Measurements from ENCODE around the gene FOCAD.

Gene FOCAD

GRCh38 chr9:20870115-20870514 is 186.1 kb downstream of the FOCAD start:
- H3K9me2 ChIP-seq (ENCODE audit: low read depth, low read length) = no peaks in the 10 kb centered on the region
- no peak overlapping the region for H2AFZ ChIP-seq (ENCODE audit: low read length)
- H3K27me3 ChIP-seq (ENCODE audit: insufficient read depth, low read length) = no peaks in the 10 kb centered on the region
- H3K9me3 ChIP-seq (ENCODE audit: low read length) = no peaks in the 10 kb centered on the region
- H3K9ac ChIP-seq (ENCODE audit: low read length) = no peak overlapping the region
- no peak overlapping the region for H3K27ac ChIP-seq (ENCODE audit: low read depth, low read length, poor library complexity, severe bottlenecking)
- H4K20me1 ChIP-seq (ENCODE audit: insufficient read depth, low read length) = no peaks in the 10 kb centered on the region
- H3K4me3 ChIP-seq (ENCODE audit: low read depth, low read length, poor library complexity, severe bottlenecking) = no peak overlapping the region
- H3F3A ChIP-seq (ENCODE audit: insufficient read depth, low read length) = no peaks in the 10 kb centered on the region
- TF ChIP-seq, protein P1, sequence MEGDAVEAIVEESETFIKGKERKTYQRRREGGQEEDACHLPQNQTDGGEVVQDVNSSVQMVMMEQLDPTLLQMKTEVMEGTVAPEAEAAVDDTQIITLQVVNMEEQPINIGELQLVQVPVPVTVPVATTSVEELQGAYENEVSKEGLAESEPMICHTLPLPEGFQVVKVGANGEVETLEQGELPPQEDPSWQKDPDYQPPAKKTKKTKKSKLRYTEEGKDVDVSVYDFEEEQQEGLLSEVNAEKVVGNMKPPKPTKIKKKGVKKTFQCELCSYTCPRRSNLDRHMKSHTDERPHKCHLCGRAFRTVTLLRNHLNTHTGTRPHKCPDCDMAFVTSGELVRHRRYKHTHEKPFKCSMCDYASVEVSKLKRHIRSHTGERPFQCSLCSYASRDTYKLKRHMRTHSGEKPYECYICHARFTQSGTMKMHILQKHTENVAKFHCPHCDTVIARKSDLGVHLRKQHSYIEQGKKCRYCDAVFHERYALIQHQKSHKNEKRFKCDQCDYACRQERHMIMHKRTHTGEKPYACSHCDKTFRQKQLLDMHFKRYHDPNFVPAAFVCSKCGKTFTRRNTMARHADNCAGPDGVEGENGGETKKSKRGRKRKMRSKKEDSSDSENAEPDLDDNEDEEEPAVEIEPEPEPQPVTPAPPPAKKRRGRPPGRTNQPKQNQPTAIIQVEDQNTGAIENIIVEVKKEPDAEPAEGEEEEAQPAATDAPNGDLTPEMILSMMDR (IDR thresholded peaks at IDR 0.05; ENCODE audit: low read length) = no peak
- TF ChIP-seq EZH2 (IDR thresholded peaks at IDR 0.05; ENCODE audit: borderline replicate concordance, low read length) = no peak
- no peak overlapping the region for H3K4me2 ChIP-seq (ENCODE audit: low read length)
- H3K36me3 ChIP-seq (ENCODE audit: insufficient read depth, low read length) = no peaks in the 10 kb centered on the region
- no peaks in the 10 kb centered on the region for H3K79me2 ChIP-seq (ENCODE audit: insufficient read depth, low read length)
- no peaks in the 10 kb centered on the region for H3K4me1 ChIP-seq (ENCODE audit: insufficient read depth, low read length, severe bottlenecking)

GRCh38 chr9:20872340-20872977 is 188.4 kb downstream of the FOCAD start:
- no peaks in the 10 kb centered on the region for H3K4me1 ChIP-seq (ENCODE audit: insufficient read depth, low read length, severe bottlenecking)
- no peak for TF ChIP-seq EZH2 (IDR thresholded peaks at IDR 0.05; ENCODE audit: borderline replicate concordance, low read length)
- TF ChIP-seq, protein P1 (IDR thresholded peaks at IDR 0.05; ENCODE audit: low read length) = no peak
- H3K36me3 ChIP-seq (ENCODE audit: insufficient read depth, low read length) = no peaks in the 10 kb centered on the region
- no peak overlapping the region for H2AFZ ChIP-seq (ENCODE audit: low read length)
- H3K27ac ChIP-seq (ENCODE audit: low read depth, low read length, poor library complexity, severe bottlenecking) = no peak overlapping the region
- no peak overlapping the region for H3K4me2 ChIP-seq (ENCODE audit: low read length)
- no peaks in the 10 kb centered on the region for H3F3A ChIP-seq (ENCODE audit: insufficient read depth, low read length)
- H3K9ac ChIP-seq (ENCODE audit: low read length) = no peak overlapping the region
- H3K9me2 ChIP-seq (ENCODE audit: low read depth, low read length) = no peaks in the 10 kb centered on the region
- no peaks in the 10 kb centered on the region for H4K20me1 ChIP-seq (ENCODE audit: insufficient read depth, low read length)
- no peaks in the 10 kb centered on the region for H3K79me2 ChIP-seq (ENCODE audit: insufficient read depth, low read length)
- H3K9me3 ChIP-seq (ENCODE audit: low read length) = no peaks in the 10 kb centered on the region
- no peaks in the 10 kb centered on the region for H3K27me3 ChIP-seq (ENCODE audit: insufficient read depth, low read length)
- no peak overlapping the region for H3K4me3 ChIP-seq (ENCODE audit: low read depth, low read length, poor library complexity, severe bottlenecking)

DNA sequence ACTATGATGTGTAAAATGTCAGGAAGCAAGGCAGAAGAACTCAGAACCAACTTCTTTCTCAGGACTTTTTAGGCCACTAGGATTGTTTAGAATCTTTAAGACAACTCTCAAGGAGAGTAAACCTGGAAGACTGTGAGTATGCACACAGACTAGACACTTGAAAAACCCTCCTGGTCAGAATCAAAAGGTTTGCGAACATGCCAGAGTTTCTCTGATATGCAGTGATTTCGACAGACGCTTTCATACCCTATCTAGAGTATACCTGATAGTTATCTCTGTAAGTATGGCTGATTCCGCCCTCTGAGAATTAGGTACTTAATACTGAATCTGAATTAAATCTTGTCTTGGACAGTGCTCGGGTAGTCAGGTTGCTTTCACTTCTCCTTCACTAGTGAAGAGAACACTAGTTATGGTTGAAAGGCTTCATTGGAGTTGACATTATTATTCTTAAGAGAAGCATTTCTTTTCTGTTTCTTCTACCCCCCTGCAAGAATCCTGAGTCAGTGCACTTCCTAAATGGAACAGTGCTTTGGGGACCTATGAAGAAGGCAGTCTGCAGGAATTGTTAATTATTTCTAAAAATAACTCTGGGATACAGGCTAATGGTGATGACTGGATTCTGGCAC is 189.3 kb downstream of the FOCAD start:
- no peak overlapping the region for H3K27ac ChIP-seq (ENCODE audit: low read depth, low read length, poor library complexity, severe bottlenecking)
- no peak for TF ChIP-seq EZH2 (IDR thresholded peaks at IDR 0.05; ENCODE audit: borderline replicate concordance, low read length)
- TF ChIP-seq, protein P1 (IDR thresholded peaks at IDR 0.05; ENCODE audit: low read length) = no peak

More for the DNA sequence above, 189.3 kb downstream of the FOCAD start:
- no peak overlapping the region for H3K4me2 ChIP-seq (ENCODE audit: low read length)
- H3K9me2 ChIP-seq (ENCODE audit: low read depth, low read length) = no peaks in the 10 kb centered on the region
- H3K9me3 ChIP-seq (ENCODE audit: low read length) = no peaks in the 10 kb centered on the region
- H2AFZ ChIP-seq (ENCODE audit: low read length) = no peak overlapping the region
- H3K9ac ChIP-seq (ENCODE audit: low read length) = no peak overlapping the region
- no peaks in the 10 kb centered on the region for H3K27me3 ChIP-seq (ENCODE audit: insufficient read depth, low read length)
- H4K20me1 ChIP-seq (ENCODE audit: insufficient read depth, low read length) = no peaks in the 10 kb centered on the region
- no peaks in the 10 kb centered on the region for H3K79me2 ChIP-seq (ENCODE audit: insufficient read depth, low read length)
- no peak overlapping the region for H3K4me3 ChIP-seq (ENCODE audit: low read depth, low read length, poor library complexity, severe bottlenecking)
- no peaks in the 10 kb centered on the region for H3F3A ChIP-seq (ENCODE audit: insufficient read depth, low read length)
- H3K36me3 ChIP-seq (ENCODE audit: insufficient read depth, low read length) = no peaks in the 10 kb centered on the region
- H3K4me1 ChIP-seq (ENCODE audit: insufficient read depth, low read length, severe bottlenecking) = no peaks in the 10 kb centered on the region
